ENCODE measurements around the gene CHRM5.

- TF ChIP-seq CTCF (IDR thresholded peaks at IDR 0.05; ENCODE audit: low read depth, low read length): no peak
- no peak for TF ChIP-seq POLR2A (IDR thresholded peaks at IDR 0.05; ENCODE audit: extremely low read depth, insufficient read length)
- TF ChIP-seq, protein P1, sequence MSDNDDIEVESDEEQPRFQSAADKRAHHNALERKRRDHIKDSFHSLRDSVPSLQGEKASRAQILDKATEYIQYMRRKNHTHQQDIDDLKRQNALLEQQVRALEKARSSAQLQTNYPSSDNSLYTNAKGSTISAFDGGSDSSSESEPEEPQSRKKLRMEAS (IDR thresholded peaks at IDR 0.05; ENCODE audit: low read depth, low read length): no peak
These were observed 14.2 kb downstream of the CHRM5 start for GRCh38 chr15:33982516-33982915.

All from NB4 (cell line).